Dedifferentiated amniotic fluid mesenchymal stem cell (primary cell): ENCODE results near the gene CHRM4.

Experiments used
- DNase-seq: peaks from one replicate; pipeline ENCODE4 v3.0.0-alpha.2; 2016; ENCODE audit errors: extremely low spot score

The CHRM4 gene

GRCh38 chr11:46402957-46403902, 11.7 kb upstream of the CHRM4 start:
- DNase-seq: no peak

- DNase-seq: no peak
Observed at GRCh38 chr11:46397526-46397925, 6.0 kb upstream of the CHRM4 start.

- no peak for DNase-seq
Observed at GRCh38 chr11:46393759-46394158, 2.2 kb upstream of the CHRM4 start.

- DNase-seq: no peak
Observed at GRCh38 chr11:46393231-46393616, 1.6 kb upstream of the CHRM4 start.

- DNase-seq: peak; percentile 58
Observed at GRCh38 chr11:46392421-46393230, 1.1 kb upstream of the CHRM4 start.

GRCh38 chr11:46391186-46391577, 394 bp downstream of the CHRM4 start:
- no peak for DNase-seq

- no peak for DNase-seq
Observed at GRCh38 chr11:46390331-46391171, 1.0 kb downstream of the CHRM4 start.

GRCh38 chr11:46389450-46390330, 1.9 kb downstream of the CHRM4 start:
- DNase-seq: peak; percentile 48

GRCh38 chr11:46388619-46389449, 2.7 kb downstream of the CHRM4 start:
- no peak for DNase-seq

- no peak for DNase-seq
Observed at GRCh38 chr11:46387919-46388618, 3.5 kb downstream of the CHRM4 start.

GRCh38 chr11:46387456-46387855, 4.1 kb downstream of the CHRM4 start:
- DNase-seq: no peak

- DNase-seq: no peak
Observed at GRCh38 chr11:46386674-46387073, 4.9 kb downstream of the CHRM4 start.

- no peak for DNase-seq
Observed at GRCh38 chr11:46386005-46386578, 5.5 kb downstream of the CHRM4 start.

- no peak for DNase-seq
Observed at GRCh38 chr11:46385169-46386004, 6.2 kb downstream of the CHRM4 start.

GRCh38 chr11:46383974-46384701, 7.4 kb downstream of the CHRM4 start:
- DNase-seq: no peak

GRCh38 chr11:46383404-46383758, 8.2 kb downstream of the CHRM4 start:
- DNase-seq: no peak

- DNase-seq: no peak
Observed at GRCh38 chr11:46382646-46383403, 8.8 kb downstream of the CHRM4 start.
